Measurements from ENCODE around the gene GALNT2. TPM values are rescaled to one million over a fixed set of nuclear protein-coding genes. Genes with fewer than 3 reads are reported as not detected.

GALNT2 gene
- total and polyA plus RNA-seq, 2 donors from 2014 or later = 20.2 to 59.2 TPM

DNA sequence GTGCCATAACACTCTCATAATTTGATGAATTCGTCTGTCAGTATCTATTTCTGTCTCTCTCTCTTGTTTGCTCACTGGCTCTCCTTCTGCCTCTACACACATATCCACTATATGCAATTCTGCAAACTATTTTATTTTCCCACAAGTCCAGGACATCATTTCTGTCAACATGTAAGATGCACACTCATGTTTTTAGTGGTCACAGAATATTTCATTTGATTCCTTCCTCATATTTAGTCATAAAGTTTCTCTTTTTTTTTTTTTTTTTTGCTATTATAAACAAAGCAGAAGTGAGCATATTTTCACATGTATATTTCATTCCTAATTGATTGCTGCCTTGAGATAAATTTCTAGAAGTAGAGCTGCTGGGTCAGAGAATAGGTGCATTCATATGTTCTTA lies 193.8 kb downstream of the GALNT2 start:
- peaks cover 0 to 20% (median 14%) of the 10 kb centered on the region in 3 donors for H3K36me3 ChIP-seq (ENCODE audit: control insufficient read depth in 2 of 3, insufficient read depth in 3 of 3, low read length in 3 of 3)

DNA sequence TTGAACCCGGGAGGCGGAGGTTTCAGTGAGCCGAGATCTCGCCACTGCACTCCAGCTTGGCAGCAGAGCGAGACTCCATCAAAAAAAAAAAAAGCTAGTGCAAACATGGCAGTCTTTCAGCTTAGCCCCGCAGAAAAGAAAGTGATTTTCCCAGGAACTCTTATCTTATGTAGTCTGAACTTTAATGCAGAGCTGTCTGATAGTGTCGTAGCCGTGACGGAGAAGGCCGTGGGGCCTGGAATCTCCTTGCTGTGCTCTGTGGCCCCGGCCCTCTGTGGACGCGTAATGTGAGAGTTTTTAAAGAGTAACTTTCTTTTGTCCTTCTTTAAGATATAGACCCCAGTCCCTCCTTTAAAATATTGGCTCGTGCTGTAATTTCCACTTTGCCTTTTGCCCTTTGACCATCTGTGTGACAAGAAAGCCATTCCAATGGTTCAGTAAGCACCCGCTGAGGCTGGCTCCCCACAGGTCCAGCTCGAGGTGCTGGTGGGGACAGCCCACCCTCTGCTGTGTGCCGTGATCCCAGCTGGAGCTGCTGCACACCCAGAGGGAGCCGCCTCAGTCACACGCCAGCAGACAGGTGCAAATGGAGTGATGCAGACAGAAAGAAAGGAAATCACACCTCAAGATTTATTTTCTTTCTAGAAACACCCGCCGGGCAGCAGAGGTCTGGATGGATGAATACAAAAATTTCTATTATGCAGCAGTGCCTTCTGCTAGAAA lies 195.1 kb downstream of the GALNT2 start:
- H3K9ac ChIP-seq (ENCODE audit: low read length in 3 of 3) = no peak overlapping the region
- H3K9me3 ChIP-seq (ENCODE audit: control insufficient read depth in 2 of 3, insufficient read depth in 1 of 3, low read length in 3 of 3) = no peaks in the 10 kb centered on the region
- H3K27ac ChIP-seq (ENCODE audit: low read depth in 2 of 2, low read length in 2 of 2) = no peak overlapping the region
- no peaks in the 10 kb centered on the region for H3K4me1 ChIP-seq (ENCODE audit: control insufficient read depth in 2 of 3, insufficient read depth in 2 of 3, low read depth in 1 of 3, low read length in 3 of 3)
- no peaks in the 10 kb centered on the region for H3K27me3 ChIP-seq (ENCODE audit: control insufficient read depth, insufficient read depth, low read length)
- DNase-seq (no peak), FAIRE-seq (no peak)
- TF ChIP-seq, protein P1, sequence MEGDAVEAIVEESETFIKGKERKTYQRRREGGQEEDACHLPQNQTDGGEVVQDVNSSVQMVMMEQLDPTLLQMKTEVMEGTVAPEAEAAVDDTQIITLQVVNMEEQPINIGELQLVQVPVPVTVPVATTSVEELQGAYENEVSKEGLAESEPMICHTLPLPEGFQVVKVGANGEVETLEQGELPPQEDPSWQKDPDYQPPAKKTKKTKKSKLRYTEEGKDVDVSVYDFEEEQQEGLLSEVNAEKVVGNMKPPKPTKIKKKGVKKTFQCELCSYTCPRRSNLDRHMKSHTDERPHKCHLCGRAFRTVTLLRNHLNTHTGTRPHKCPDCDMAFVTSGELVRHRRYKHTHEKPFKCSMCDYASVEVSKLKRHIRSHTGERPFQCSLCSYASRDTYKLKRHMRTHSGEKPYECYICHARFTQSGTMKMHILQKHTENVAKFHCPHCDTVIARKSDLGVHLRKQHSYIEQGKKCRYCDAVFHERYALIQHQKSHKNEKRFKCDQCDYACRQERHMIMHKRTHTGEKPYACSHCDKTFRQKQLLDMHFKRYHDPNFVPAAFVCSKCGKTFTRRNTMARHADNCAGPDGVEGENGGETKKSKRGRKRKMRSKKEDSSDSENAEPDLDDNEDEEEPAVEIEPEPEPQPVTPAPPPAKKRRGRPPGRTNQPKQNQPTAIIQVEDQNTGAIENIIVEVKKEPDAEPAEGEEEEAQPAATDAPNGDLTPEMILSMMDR (IDR thresholded peaks at IDR 0.05; ENCODE audit: borderline replicate concordance, extremely low read depth, insufficient read depth) = no peak
- H3K4me3 ChIP-seq (ENCODE audit: low read length in 3 of 3) = no peak overlapping the region
- intact Hi-C loops (cut with DNase I) = no loop called here
- peaks cover 0 to 20% (median 17%) of the 10 kb centered on the region in 3 donors for H3K36me3 ChIP-seq (ENCODE audit: control insufficient read depth in 2 of 3, insufficient read depth in 3 of 3, low read length in 3 of 3)

More for the DNA sequence above, 193.8 kb downstream of the GALNT2 start:
- Histone ChIP-seq H3K9me3 (ENCODE audit: control insufficient read depth in 2 of 3, insufficient read depth in 1 of 3, low read length in 3 of 3) (no peaks in the 10 kb centered on the region), H3K27me3 (ENCODE audit: control insufficient read depth, insufficient read depth, low read length) (no peaks in the 10 kb centered on the region), H3K9ac (ENCODE audit: low read length in 3 of 3) (no peak overlapping the region), H3K4me3 (ENCODE audit: low read length in 3 of 3) (no peak overlapping the region), H3K4me1 (ENCODE audit: control insufficient read depth in 2 of 3, insufficient read depth in 2 of 3, low read depth in 1 of 3, low read length in 3 of 3) (no peaks in the 10 kb centered on the region), H3K27ac (ENCODE audit: low read depth in 2 of 2, low read length in 2 of 2) (no peak overlapping the region)
- intact Hi-C loops (cut with DNase I) = no loop called here
- FAIRE-seq (no peak), DNase-seq (no peak)
- TF ChIP-seq, protein P1 (IDR thresholded peaks at IDR 0.05; ENCODE audit: borderline replicate concordance, extremely low read depth, insufficient read depth) = no peak

DNA sequence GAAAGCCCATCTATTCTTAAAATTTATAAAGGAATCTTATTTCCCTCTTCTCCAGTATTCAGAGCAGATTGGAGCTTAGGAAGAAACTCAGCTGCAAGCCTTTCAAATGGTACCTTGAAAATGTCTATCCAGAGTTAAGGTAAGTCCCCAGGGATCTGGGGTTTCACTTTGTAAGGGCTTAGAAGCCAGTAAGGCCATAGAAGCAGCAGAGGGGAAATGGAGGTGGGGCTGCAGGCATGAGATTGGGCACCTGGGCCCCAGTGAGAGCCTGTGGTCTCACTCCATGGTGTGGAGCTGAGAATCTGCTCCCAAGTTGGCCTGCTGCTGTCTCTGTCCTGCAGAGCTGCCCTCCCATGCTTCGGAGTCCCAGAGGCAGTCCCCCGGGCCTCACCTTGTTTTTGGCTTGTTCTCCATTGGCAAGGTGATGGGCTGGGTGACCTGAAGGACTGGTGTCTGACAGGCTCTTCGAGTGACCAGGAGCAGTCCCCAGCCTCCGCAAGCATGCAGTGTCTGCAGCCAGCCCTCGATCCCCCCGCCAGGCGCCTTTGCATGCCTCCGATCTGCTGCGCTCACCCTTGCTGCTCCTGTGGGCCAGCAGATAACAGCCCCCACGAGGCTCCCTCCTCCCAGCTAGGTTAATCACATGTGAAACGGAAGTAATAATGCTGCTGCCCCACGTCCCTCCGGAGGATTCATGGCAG lies 196.0 kb downstream of the GALNT2 start:
- intact Hi-C loops (cut with DNase I) = no loop called here
- H3K36me3 ChIP-seq (ENCODE audit: control insufficient read depth in 2 of 3, insufficient read depth in 3 of 3, low read length in 3 of 3) = peaks cover 0 to 20% (median 14%) of the 10 kb centered on the region in 3 donors

More for the DNA sequence above, 196.0 kb downstream of the GALNT2 start:
- Histone ChIP-seq H3K9ac (ENCODE audit: low read length in 3 of 3) (no peak overlapping the region), H3K9me3 (ENCODE audit: control insufficient read depth in 2 of 3, insufficient read depth in 1 of 3, low read length in 3 of 3) (no peaks in the 10 kb centered on the region), H3K4me1 (ENCODE audit: control insufficient read depth in 2 of 3, insufficient read depth in 2 of 3, low read depth in 1 of 3, low read length in 3 of 3) (no peaks in the 10 kb centered on the region), H3K4me3 (ENCODE audit: low read length in 3 of 3) (no peak overlapping the region), H3K27ac (ENCODE audit: low read depth in 2 of 2, low read length in 2 of 2) (no peak overlapping the region), H3K27me3 (ENCODE audit: control insufficient read depth, insufficient read depth, low read length) (no peaks in the 10 kb centered on the region)
- FAIRE-seq (no peak), DNase-seq (no peak)
- TF ChIP-seq, protein P1 (IDR thresholded peaks at IDR 0.05; ENCODE audit: borderline replicate concordance, extremely low read depth, insufficient read depth) = no peak

Data from kidney (tissue), 14 donors.